H1 (cell line): ENCODE measurements around the gene MOSMO. TPM values are rescaled to one million over a fixed set of nuclear protein-coding genes. Genes with fewer than 3 reads are reported as not detected.

Experiments used
- CTCF ChIA-PET: fragments of 300-600 bp; sonication (Branson Sonifier 250); formaldehyde crosslinking; loops from one replicate; lab custom pipeline; 2021; ENCODE audit not compliant: partially characterized antibody; lab: Charles Lee
- POLR2A ChIA-PET: fragments of 300-600 bp; sonication (Branson Sonifier 250); formaldehyde crosslinking; loops from one replicate; lab custom pipeline; 2021; ENCODE audit warnings: inconsistent platforms; ENCODE audit not compliant: partially characterized antibody; lab: Charles Lee
- DNase-seq, 2 experiments: peaks; one replicate each; pipeline versions ENCODE4 v3.0.0 to v3.0.0-alpha.2; 2010 to 2022; ENCODE audit warnings: low spot score in 2 of 2, low read depth in 1 of 2, mixed read lengths in 1 of 2
- FAIRE-seq: peaks from 2 replicates; lab custom pipeline; 2011; peaks lifted over from hg19 to GRCh38; lab: Jason Lieb, UNC
- H2AFZ ChIP-seq: 2 replicates; pipeline ENCODE4 v1.8.1; 2012; ENCODE audit warnings: low read length, inconsistent platforms
- H2AK5ac ChIP-seq: 2 replicates; pipeline ENCODE4 v1.6.1; 2013; ENCODE audit warnings: low read depth, low read length
- H2BK120ac ChIP-seq: replicated peaks from 2 replicates; pipeline ENCODE3; 2013; ENCODE audit warnings: low read depth, low read length, inconsistent platforms
- H2BK12ac ChIP-seq: 2 replicates; pipeline ENCODE4 v1.6.1; 2013; ENCODE audit warnings: low read depth, low read length
- H2BK15ac ChIP-seq: 2 replicates; pipeline ENCODE4 v1.6.1; 2013; ENCODE audit warnings: low read length
- H2BK20ac ChIP-seq: 2 replicates; pipeline ENCODE4 v1.6.1; 2013; ENCODE audit warnings: low read length
- H2BK5ac ChIP-seq: 2 replicates; pipeline ENCODE4 v1.6.1; 2013; ENCODE audit warnings: low read depth, low read length
- H3K14ac ChIP-seq: 2 replicates; pipeline ENCODE4 v1.6.1; 2013; ENCODE audit warnings: inconsistent platforms; ENCODE audit not compliant: insufficient read length
- H3K18ac ChIP-seq: 2 replicates; pipeline ENCODE4 v1.6.1; 2013; ENCODE audit warnings: low read length; ENCODE audit errors: extremely low read depth
- H3K23ac ChIP-seq: 2 replicates; pipeline ENCODE4 v1.6.1; 2013; ENCODE audit warnings: inconsistent platforms; ENCODE audit not compliant: insufficient read length
- H3K23me2 ChIP-seq: 2 replicates; pipeline ENCODE4 v1.6.1; 2013; ENCODE audit warnings: low read depth, low read length
- H3K27ac ChIP-seq: 2 replicates; pipeline ENCODE4 v1.6.1; 2011; ENCODE audit warnings: low read depth, low read length, inconsistent platforms
- H3K27me3 ChIP-seq, 4 experiments: replicated peaks in 1 of 4; 1 replicate in 1 of 4; 2 replicates in 3 of 4; pipeline versions ENCODE4 v1.6.1 to v1.8.1; 2011 to 2013; ENCODE audit warnings: low read length in 3 of 4, mild to moderate bottlenecking in 3 of 4, inconsistent platforms in 2 of 4, mixed read lengths in 2 of 4, moderate library complexity in 1 of 4; ENCODE audit not compliant: control insufficient read depth in 3 of 4, insufficient read depth in 3 of 4; ENCODE audit errors: extremely low read depth in 1 of 4
- H3K36me3 ChIP-seq, 4 experiments: 2 replicates each; pipeline versions ENCODE4 v1.6.1 to v1.8.1; 2011 to 2013; ENCODE audit warnings: mild to moderate bottlenecking in 4 of 4, low read length in 3 of 4, moderate library complexity in 2 of 4, control low read depth in 1 of 4, inconsistent platforms in 1 of 4; ENCODE audit not compliant: insufficient read depth in 4 of 4, control insufficient read depth in 2 of 4
- H3K4ac ChIP-seq: replicated peaks from 2 replicates; pipeline ENCODE3; 2013; ENCODE audit warnings: low read length, low read depth, mixed read lengths, inconsistent platforms; ENCODE audit not compliant: insufficient read length
- H3K4me1 ChIP-seq, 4 experiments: replicated peaks in 1 of 4; 1 replicate in 1 of 4; 2 replicates in 3 of 4; pipeline versions ENCODE4 v1.6.1 to v1.8.1; 2011 to 2013; ENCODE audit warnings: low read length in 3 of 4, inconsistent platforms in 2 of 4, mixed read lengths in 1 of 4; ENCODE audit not compliant: insufficient read depth in 4 of 4, control insufficient read depth in 3 of 4
- H3K4me2 ChIP-seq, 2 experiments: 2 replicates each; pipeline versions ENCODE4 v1.6.1 to v1.8.1; 2011 to 2013; ENCODE audit warnings: low read depth in 2 of 2, low read length in 2 of 2, control low read depth in 1 of 2, inconsistent platforms in 1 of 2, mild to moderate bottlenecking in 1 of 2; ENCODE audit not compliant: insufficient read depth in 1 of 2
- H3K4me3 ChIP-seq, 4 experiments: fragments of 200-600, 300-600 bp in 1 of 4; sonication (generic), shearing (Covaris generic), sonication (Bioruptor Twin) in 1 of 4; 2 replicates each; pipeline versions ENCODE4 v1.5.1 to v1.8.1; 2011 to 2016; ENCODE audit warnings: low read length in 4 of 4, low read depth in 3 of 4, control low read depth in 2 of 4, inconsistent platforms in 2 of 4, mild to moderate bottlenecking in 2 of 4, mixed read lengths in 1 of 4, moderate library complexity in 1 of 4; ENCODE audit not compliant: insufficient read depth in 2 of 4; ENCODE audit errors: extremely low read depth in 1 of 4
- H3K56ac ChIP-seq: replicated peaks from 2 replicates; pipeline ENCODE3; 2013; ENCODE audit warnings: low read depth, mild to moderate bottlenecking, mixed read lengths, low read length, inconsistent platforms; ENCODE audit not compliant: insufficient read length
- H3K79me1 ChIP-seq: 2 replicates; pipeline ENCODE4 v1.6.1; 2013; ENCODE audit warnings: low read depth, low read length, control low read depth
- H3K79me2 ChIP-seq, 2 experiments: 2 replicates each; pipeline versions ENCODE4 v1.6.1 to v1.8.1; 2012 to 2013; ENCODE audit warnings: low read length in 2 of 2, mild to moderate bottlenecking in 2 of 2, inconsistent platforms in 1 of 2; ENCODE audit not compliant: insufficient read depth in 2 of 2, control insufficient read depth in 1 of 2
- H3K9ac ChIP-seq, 4 experiments: replicated peaks in 1 of 4; 1 replicate in 1 of 4; 2 replicates in 3 of 4; pipeline versions ENCODE4 v1.6.1 to v1.8.1; 2011 to 2013; ENCODE audit warnings: low read depth in 3 of 4, low read length in 3 of 4, control low read depth in 2 of 4, mild to moderate bottlenecking in 2 of 4, moderate library complexity in 2 of 4, inconsistent platforms in 1 of 4; ENCODE audit errors: extremely low read depth in 1 of 4
- H3K9me3 ChIP-seq, 2 experiments: 2 replicates each; pipeline versions ENCODE4 v1.6.1 to v1.8.1; 2012 to 2013; ENCODE audit warnings: mild to moderate bottlenecking in 2 of 2, moderate library complexity in 2 of 2, control low read depth in 1 of 2, inconsistent platforms in 1 of 2, low read depth in 1 of 2, low read length in 1 of 2, mixed read lengths in 1 of 2; ENCODE audit not compliant: insufficient read depth in 2 of 2
- H4K20me1 ChIP-seq, 2 experiments: replicated peaks in 1 of 2; 2 replicates each; pipeline versions ENCODE3 to v1.8.1; 2011 to 2013; ENCODE audit warnings: inconsistent platforms in 2 of 2, low read length in 2 of 2, mild to moderate bottlenecking in 1 of 2; ENCODE audit not compliant: insufficient read depth in 2 of 2, control insufficient read depth in 1 of 2
- H4K5ac ChIP-seq: 2 replicates; pipeline ENCODE4 v1.6.1; 2013; ENCODE audit warnings: low read length, low read depth, mixed read lengths, inconsistent platforms; ENCODE audit not compliant: insufficient read length
- H4K8ac ChIP-seq: 2 replicates; pipeline ENCODE4 v1.8.0; 2013; ENCODE audit warnings: mild to moderate bottlenecking, moderate library complexity, low read length, inconsistent platforms; ENCODE audit not compliant: insufficient read depth; ENCODE audit errors: extremely low read depth
- H4K91ac ChIP-seq: replicated peaks from 2 replicates; pipeline ENCODE3; 2013; ENCODE audit warnings: low read length, mixed read lengths, inconsistent platforms; ENCODE audit not compliant: insufficient read length
- ATF2 ChIP-seq: IDR thresholded peaks from 2 replicates; pipeline ENCODE4 v1.6.1; 2012; ENCODE audit warnings: low read length, inconsistent platforms
- CHD1 ChIP-seq: IDR thresholded peaks from 2 replicates; pipeline ENCODE4 v1.6.1; 2012; ENCODE audit warnings: low read depth, low read length, improper control_type of control experiment
- CHD2 ChIP-seq: IDR thresholded peaks from 2 replicates; pipeline ENCODE4 v1.6.1; 2012; ENCODE audit warnings: low read length, improper control_type of control experiment
- CTBP2 ChIP-seq: IDR thresholded peaks from 2 replicates; pipeline ENCODE4 v1.7.0; 2011; ENCODE audit warnings: borderline replicate concordance, mild to moderate bottlenecking, moderate library complexity, mixed read lengths, low read length; ENCODE audit not compliant: insufficient read depth, insufficient read length
- NANOG ChIP-seq: IDR thresholded peaks from 2 replicates; pipeline ENCODE4 v1.6.1; 2011; ENCODE audit warnings: low read length, low read depth, mild to moderate bottlenecking, inconsistent platforms; ENCODE audit not compliant: insufficient read depth, poor library complexity, severe bottlenecking
- TAF1 ChIP-seq: IDR thresholded peaks from 2 replicates; pipeline ENCODE4 v1.6.1; 2011; ENCODE audit warnings: mild to moderate bottlenecking, low read depth, low read length
- TAF7 ChIP-seq: optimal IDR thresholded peaks from 2 replicates; pipeline ENCODE3; 2011; ENCODE audit warnings: low read depth, mild to moderate bottlenecking, inconsistent platforms, low read length, moderate library complexity, borderline replicate concordance
- WGBS, 2 experiments: shearing (Covaris generic) in 1 of 2; methylation state at CpG; one replicate each; pipeline versions ENCODE4 v1.1.6 to v1.1.7; 2013 to 2015; ENCODE audit warnings: low lambda C conversion rate in 2 of 2, mixed read lengths in 2 of 2, inconsistent platforms in 1 of 2, low coverage in 1 of 2, missing lambda C conversion rate in 1 of 2; ENCODE audit not compliant: insufficient replicate concordance in 2 of 2, insufficient coverage in 1 of 2, insufficient read length in 1 of 2; ENCODE audit errors: extremely low coverage in 1 of 2, missing lambda C conversion rate in 1 of 2; 5-methylcytosine and 5-hydroxymethylcytosine counted together
- polyA plus RNA-seq, 7 experiments: library from polyadenylated mRNA; depleted of rRNA in 3 of 7; stranded (reverse) in 5 of 7; unstranded in 2 of 7; fragments of >200 nt in 5 of 7; fragments of 200-250 nt in 2 of 7; gene quantifications; 1 replicate in 5 of 7; 2 replicates in 1 of 7; 4 replicates in 1 of 7; pipeline versions ENCODE4 v1.2.1 to v1.2.3, GENCODE V29; 2011 to 2013; ENCODE audit warnings: missing spikeins in 2 of 7, mixed read lengths in 2 of 7
- total RNA-seq: library from RNA; stranded (reverse); fragmentation: NEBNext Ultra II Directional; extraction: Animal tissue kit (Norgen Biotek cat#: 25700); gene quantifications from 2 replicates; pipeline ENCODE4 v1.2.1, GENCODE V29; 2021

MOSMO gene
- total and polyA plus RNA-seq, 2 of the 8 experiments (the other 6 are each of a cell fraction or from before 2014, with no cell fraction given) = 8.6 to 14.8 TPM

DNA sequence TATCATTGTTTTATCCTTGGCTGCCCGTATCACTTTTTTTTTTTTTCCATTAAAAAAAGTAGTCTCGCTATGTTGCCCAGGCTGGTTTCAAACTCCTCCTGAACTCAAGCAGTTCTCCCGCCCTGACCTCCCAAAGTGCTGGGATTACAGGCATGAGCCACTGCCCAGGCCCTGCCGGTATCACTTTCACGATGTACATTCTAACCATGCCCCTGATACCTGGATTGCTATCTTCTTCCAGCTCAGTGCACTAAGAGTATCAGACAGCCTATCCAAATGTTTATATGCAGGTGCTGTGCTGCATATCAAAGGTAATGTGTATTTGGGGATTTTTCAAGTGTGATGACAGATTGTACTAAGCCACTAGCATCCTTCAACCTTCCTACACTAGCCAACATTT lies 14.2 kb downstream of the MOSMO start:
- Histone ChIP-seq H4K8ac (no peak overlapping the region), H2BK120ac (no peak overlapping the region)
- no peak for TF ChIP-seq CHD1
- TF ChIP-seq TAF7 = no peak
- no peak for TF ChIP-seq CTBP2
- TF ChIP-seq ATF2 = no peak
- TF ChIP-seq CHD2 = no peak
- no peak for TF ChIP-seq NANOG
- no peak for TF ChIP-seq TAF1

More for the DNA sequence above, 14.2 kb downstream of the MOSMO start:
- H4K20me1 ChIP-seq = peaks cover 0 to 5% of the 10 kb centered on the region in 2 experiments
- H3K4me1 ChIP-seq = no peaks in the 10 kb centered on the region
- no peaks in the 10 kb centered on the region for H3K36me3 ChIP-seq
- no peak overlapping the region for H2BK20ac ChIP-seq
- H2AFZ ChIP-seq = no peak overlapping the region
- no peak overlapping the region for H2BK12ac ChIP-seq
- ChIA-PET POLR2A (no interaction called here), CTCF (interaction anchor here (0.6 kb wide), 1 partner anchor 162 kb away, joined by 4 read pairs; no protein-coding TSS in a partner anchor)
- no peaks in the 10 kb centered on the region for H3K23me2 ChIP-seq
- no peak overlapping the region for H4K91ac ChIP-seq
- DNase-seq = no peak
- H4K5ac ChIP-seq = no peak overlapping the region
- H3K79me1 ChIP-seq = 0 out of 2 replicates have a peak, but pooled peaks cover 2% of the 10 kb centered on the region
- FAIRE-seq = no peak
- H3K14ac ChIP-seq = no peak overlapping the region
- H3K56ac ChIP-seq = no peak overlapping the region
- no peak overlapping the region for H3K4ac ChIP-seq
- H3K23ac ChIP-seq = no peak overlapping the region
- no peak overlapping the region for H2BK15ac ChIP-seq
- WGBS, 2 experiments = 90% methylated on average over 5 of the region's 5 CpGs; no CpG with 5 or more reads in 1 of the 2 experiments
- no peak overlapping the region for H3K27ac ChIP-seq
- H3K79me2 ChIP-seq = peaks cover 0 to 58% of the 10 kb centered on the region in 2 experiments; a peak in 3 of 4 replicates
- no peak overlapping the region for H3K4me3 ChIP-seq
- H3K9me3 ChIP-seq = no peaks in the 10 kb centered on the region
- H3K4me2 ChIP-seq = no peak overlapping the region
- H3K18ac ChIP-seq = no peak overlapping the region
- no peaks in the 10 kb centered on the region for H3K27me3 ChIP-seq
- no peak overlapping the region for H2AK5ac ChIP-seq
- no peak overlapping the region for H2BK5ac ChIP-seq
- H3K9ac ChIP-seq = no peak overlapping the region
